CD4-positive, CD25-positive, alpha-beta regulatory T cell (primary cell): ENCODE results near the gene POLN. TPM values are rescaled to one million over a fixed set of nuclear protein-coding genes. Genes with fewer than 3 reads are reported as not detected.

Source experiments
- ATAC-seq, 2 donors: fragments of 150-1000 bp; cut with Tn5 transposase; one replicate each; pipeline ENCODE4 v1.10.0; 2021; ENCODE audit warnings: low read depth in 2 of 2, moderate number of reproducible peaks in 2 of 2, moderate library complexity in 1 of 2
- DNase-seq, 3 donors: peaks; one replicate each; pipeline versions ENCODE4 v3.0.0 to v3.0.0-alpha.2; 2012 to 2022; ENCODE audit warnings: mixed read lengths in 1 of 3
- H3K27ac ChIP-seq: one replicate; pipeline ENCODE4 v1.7.0; 2013; ENCODE audit warnings: mild to moderate bottlenecking, low read length; ENCODE audit not compliant: insufficient read depth, poor library complexity, severe bottlenecking
- H3K27me3 ChIP-seq: one replicate; pipeline ENCODE4 v1.7.0; 2013; ENCODE audit warnings: low read length; ENCODE audit not compliant: control insufficient read depth, insufficient read depth
- H3K36me3 ChIP-seq: one replicate; pipeline ENCODE4 v1.7.0; 2013; ENCODE audit warnings: mild to moderate bottlenecking, low read length, moderate library complexity; ENCODE audit not compliant: control insufficient read depth, insufficient read depth
- H3K4me1 ChIP-seq: 2 replicates; pipeline ENCODE4 v1.7.0; 2013; ENCODE audit warnings: mild to moderate bottlenecking, low read length; ENCODE audit not compliant: insufficient read depth, control insufficient read depth, poor library complexity, severe bottlenecking
- H3K4me3 ChIP-seq: one replicate; pipeline ENCODE4 v1.7.0; 2013; ENCODE audit warnings: low read depth, mild to moderate bottlenecking, low read length, moderate library complexity
- H3K9me3 ChIP-seq, 2 experiments: 1 replicate in 1 of 2; 2 replicates in 1 of 2; pipeline ENCODE4 v1.7.0; 2013; ENCODE audit warnings: low read length in 2 of 2, mild to moderate bottlenecking in 1 of 2, moderate library complexity in 1 of 2; ENCODE audit not compliant: control insufficient read depth in 2 of 2
- H3K27ac Mint-ChIP-seq, 3 donors: one replicate each; pipeline ENCODE4 v1.8.0; 2020 to 2022; ENCODE audit warnings: mild to moderate bottlenecking in 3 of 3, mixed read lengths in 3 of 3, moderate library complexity in 2 of 3
- H3K27me3 Mint-ChIP-seq: one replicate; pipeline ENCODE4 v1.8.0; 2022; ENCODE audit warnings: mild to moderate bottlenecking, mixed read lengths
- H3K36me3 Mint-ChIP-seq: one replicate; pipeline ENCODE4 v1.8.0; 2020; ENCODE audit warnings: mixed read lengths
- H3K4me1 Mint-ChIP-seq, 4 donors: one replicate each; pipeline ENCODE4 v1.8.0; 2020 to 2022; ENCODE audit warnings: mixed read lengths in 4 of 4, mild to moderate bottlenecking in 1 of 4
- H3K4me3 Mint-ChIP-seq, 4 donors: one replicate each; pipeline ENCODE4 v1.8.0; 2020 to 2022; ENCODE audit warnings: mild to moderate bottlenecking in 4 of 4, mixed read lengths in 4 of 4, moderate library complexity in 3 of 4
- H3K9me3 Mint-ChIP-seq, 7 donors: one replicate each; pipeline ENCODE4 v1.8.0; 2020 to 2022; ENCODE audit warnings: mixed read lengths in 7 of 7, mild to moderate bottlenecking in 3 of 7, moderate library complexity in 2 of 7
- polyA plus RNA-seq, 4 donors: library from polyadenylated mRNA; unstranded; fragments of 300-500 nt; fragmentation: Illumina TruSeq; gene quantifications; one replicate each; pipeline ENCODE4 v1.2.3, GENCODE V29; 2021
- total RNA-seq: library from RNA; stranded (reverse); gene quantifications from one replicate; pipeline ENCODE4 v1.2.3, GENCODE V29; 2022

Gene POLN
- total and polyA plus RNA-seq, 5 donors from 2014 or later, result 0.46 to 4.9 (median 0.94) TPM

- Histone ChIP-seq H3K27me3 (no peaks in the 10 kb centered on the region), H3K4me3 (no peak overlapping the region), H3K9me3 (peaks cover 5 to 12% of the 10 kb centered on the region in 2 experiments), H3K27ac (no peak overlapping the region), H3K36me3 (no peaks in the 10 kb centered on the region), H3K4me1 (no peaks in the 10 kb centered on the region)
- Mint-ChIP-seq H3K27ac (no peak overlapping the region), H3K27me3 (peaks cover 19% of the 10 kb centered on the region), H3K4me3 (peak overlapping the region in 1 of 4 donors; percentile 8), H3K9me3 (peaks cover 0 to 14% (median 5%) of the 10 kb centered on the region in 7 donors), H3K4me1 (no peaks in the 10 kb centered on the region), H3K36me3 (no peaks in the 10 kb centered on the region)
- ATAC-seq, result no peak
- no peak for DNase-seq
Measured at GRCh38 chr4:2094545-2094944, 147.4 kb downstream of the POLN start.

- peaks cover 5 to 12% of the 10 kb centered on the region in 2 experiments for H3K9me3 ChIP-seq
- no peak overlapping the region for H3K27ac Mint-ChIP-seq
- no peak overlapping the region for H3K4me3 ChIP-seq
- H3K9me3 Mint-ChIP-seq, result peaks cover 0 to 14% (median 5%) of the 10 kb centered on the region in 7 donors
- H3K4me1 Mint-ChIP-seq, result no peaks in the 10 kb centered on the region
- no peak overlapping the region for H3K4me3 Mint-ChIP-seq
- no peaks in the 10 kb centered on the region for H3K4me1 ChIP-seq
- DNase-seq, result no peak
- peaks cover 2% of the 10 kb centered on the region for H3K27me3 ChIP-seq
- no peak overlapping the region for H3K27ac ChIP-seq
- no peaks in the 10 kb centered on the region for H3K36me3 ChIP-seq
- no peaks in the 10 kb centered on the region for H3K36me3 Mint-ChIP-seq
- peaks cover 15% of the 10 kb centered on the region for H3K27me3 Mint-ChIP-seq
- ATAC-seq, result no peak
Measured at GRCh38 chr4:2093265-2093664, 148.7 kb downstream of the POLN start.

GRCh38 chr4:2092669-2093053 lies 149.3 kb downstream of the POLN start:
- Mint-ChIP-seq H3K27ac (no peak overlapping the region), H3K4me3 (no peak overlapping the region), H3K9me3 (peaks cover 0 to 12% (median 5%) of the 10 kb centered on the region in 7 donors), H3K4me1 (no peaks in the 10 kb centered on the region), H3K36me3 (no peaks in the 10 kb centered on the region), H3K27me3 (peaks cover 15% of the 10 kb centered on the region)
- no peak for ATAC-seq
- Histone ChIP-seq H3K27ac (no peak overlapping the region), H3K9me3 (peaks cover 5 to 12% of the 10 kb centered on the region in 2 experiments), H3K27me3 (peaks cover 2% of the 10 kb centered on the region), H3K4me3 (no peak overlapping the region), H3K36me3 (no peaks in the 10 kb centered on the region), H3K4me1 (no peaks in the 10 kb centered on the region)
- no peak for DNase-seq

- no peaks in the 10 kb centered on the region for H3K4me1 ChIP-seq
- no peak for DNase-seq
- H3K27me3 ChIP-seq, result peaks cover 2% of the 10 kb centered on the region
- H3K36me3 ChIP-seq, result no peaks in the 10 kb centered on the region
- no peak for ATAC-seq
- no peaks in the 10 kb centered on the region for H3K4me1 Mint-ChIP-seq
- H3K36me3 Mint-ChIP-seq, result no peaks in the 10 kb centered on the region
- no peak overlapping the region for H3K4me3 Mint-ChIP-seq
- no peak overlapping the region for H3K27ac Mint-ChIP-seq
- peaks cover 0 to 13% (median 5%) of the 10 kb centered on the region in 7 donors for H3K9me3 Mint-ChIP-seq
- no peak overlapping the region for H3K4me3 ChIP-seq
- no peak overlapping the region for H3K27ac ChIP-seq
- peaks cover 7 to 12% of the 10 kb centered on the region in 2 experiments for H3K9me3 ChIP-seq
- H3K27me3 Mint-ChIP-seq, result peaks cover 15% of the 10 kb centered on the region
Measured at GRCh38 chr4:2091990-2092668, 149.8 kb downstream of the POLN start.

- ATAC-seq, result no peak
Measured at GRCh38 chr4:2090642-2091041, 151.3 kb downstream of the POLN start.

GRCh38 chr4:2089222-2089621 lies 152.7 kb downstream of the POLN start:
- Mint-ChIP-seq H3K9me3 (peaks cover 0 to 6% (median 0%) of the 10 kb centered on the region in 7 donors), H3K27ac (no peak overlapping the region), H3K4me3 (no peak overlapping the region), H3K4me1 (no peaks in the 10 kb centered on the region), H3K27me3 (no peaks in the 10 kb centered on the region), H3K36me3 (no peaks in the 10 kb centered on the region)
- H3K9me3 ChIP-seq, result peaks cover 0 to 5% of the 10 kb centered on the region in 2 experiments
- H3K27ac ChIP-seq, result no peak overlapping the region
- DNase-seq (no peak), ATAC-seq (no peak)
- peaks cover 2% of the 10 kb centered on the region for H3K27me3 ChIP-seq
- no peak overlapping the region for H3K4me3 ChIP-seq
- H3K36me3 ChIP-seq, result no peaks in the 10 kb centered on the region
- no peaks in the 10 kb centered on the region for H3K4me1 ChIP-seq

More at GRCh38 chr4:2090642-2091041, 151.3 kb downstream of the POLN start:
- no peaks in the 10 kb centered on the region for H3K4me1 Mint-ChIP-seq
- no peak overlapping the region for H3K27ac Mint-ChIP-seq
- Histone ChIP-seq H3K27ac (no peak overlapping the region), H3K27me3 (peaks cover 2% of the 10 kb centered on the region), H3K4me1 (no peaks in the 10 kb centered on the region), H3K9me3 (peaks cover 0 to 5% of the 10 kb centered on the region in 2 experiments), H3K4me3 (no peak overlapping the region), H3K36me3 (no peaks in the 10 kb centered on the region)
- no peak overlapping the region for H3K4me3 Mint-ChIP-seq
- H3K36me3 Mint-ChIP-seq, result no peaks in the 10 kb centered on the region
- peaks cover 9% of the 10 kb centered on the region for H3K27me3 Mint-ChIP-seq
- peaks cover 0 to 12% (median 4%) of the 10 kb centered on the region in 7 donors for H3K9me3 Mint-ChIP-seq
- DNase-seq, result no peak

GRCh38 chr4:2087170-2087569 lies 154.8 kb downstream of the POLN start:
- no peaks in the 10 kb centered on the region for H3K36me3 Mint-ChIP-seq
- ATAC-seq (no peak), DNase-seq (no peak)
- H3K36me3 ChIP-seq, result no peaks in the 10 kb centered on the region
- H3K4me3 ChIP-seq, result no peak overlapping the region
- H3K9me3 ChIP-seq, result peaks cover 0 to 5% of the 10 kb centered on the region in 2 experiments
- no peaks in the 10 kb centered on the region for H3K4me1 Mint-ChIP-seq
- peaks cover 2% of the 10 kb centered on the region for H3K27me3 ChIP-seq
- no peaks in the 10 kb centered on the region for H3K27me3 Mint-ChIP-seq
- no peak overlapping the region for H3K4me3 Mint-ChIP-seq
- no peak overlapping the region for H3K27ac ChIP-seq
- H3K4me1 ChIP-seq, result no peaks in the 10 kb centered on the region
- H3K27ac Mint-ChIP-seq, result no peak overlapping the region
- peaks cover 0 to 4% (median 0%) of the 10 kb centered on the region in 7 donors for H3K9me3 Mint-ChIP-seq

- Histone ChIP-seq H3K9me3 (peaks cover 0 to 5% of the 10 kb centered on the region in 2 experiments), H3K27ac (no peak overlapping the region), H3K4me1 (no peaks in the 10 kb centered on the region), H3K4me3 (no peak overlapping the region), H3K27me3 (peaks cover 2% of the 10 kb centered on the region), H3K36me3 (no peaks in the 10 kb centered on the region)
- Mint-ChIP-seq H3K9me3 (peaks cover 0 to 4% (median 0%) of the 10 kb centered on the region in 7 donors), H3K4me3 (no peak overlapping the region), H3K27ac (no peak overlapping the region), H3K4me1 (no peaks in the 10 kb centered on the region), H3K27me3 (peaks cover 5% of the 10 kb centered on the region), H3K36me3 (no peaks in the 10 kb centered on the region)
- DNase-seq (no peak), ATAC-seq (no peak)
Measured at GRCh38 chr4:2085496-2085901, 156.4 kb downstream of the POLN start.
